ENCODE data around the gene FABP1. TPM values are rescaled to one million over a fixed set of nuclear protein-coding genes. Genes with fewer than 3 reads are reported as not detected.

FABP1 gene
- 100 to 1,000 TPM in 1 of 5 donors, 1 to 10 TPM in 1, not detected in 3; 8.6 to 347 TPM for total RNA-seq
- polyA plus RNA-seq: 1 to 10 TPM; 3.8 to 7.2 (median 4.4) TPM
- long read RNA-seq, donor 1, transcript FABP1-201 (4 exons, 555 nt): major isoform, 72 of 81 reads
- long read RNA-seq, donor 1, partial matches to known transcripts: 6 of 81 reads
- long read RNA-seq, donor 1, other reads (novel, unspliced or antisense): 0 of 81 reads
- long read RNA-seq, donor 2, transcript FABP1-201 (4 exons, 555 nt): major isoform, 41 of 43 reads
- long read RNA-seq, donor 2, partial matches to known transcripts: 0 of 43 reads
- long read RNA-seq, donor 2, other reads (novel, unspliced or antisense): 0 of 43 reads
- long read RNA-seq, donor 3, partial matches to known transcripts: 0 of 1 reads
- long read RNA-seq, donor 3, other reads (novel, unspliced or antisense): 0 of 1 reads
- long read RNA-seq, donor 4, transcript FABP1-201 (4 exons, 555 nt): major isoform, 9 of 9 reads
- long read RNA-seq, donor 4, partial matches to known transcripts: 0 of 9 reads
- long read RNA-seq, donor 4, other reads (novel, unspliced or antisense): 0 of 9 reads
- long read RNA-seq, donor 5, partial matches to known transcripts: 0 of 3 reads
- long read RNA-seq, donor 5, other reads (novel, unspliced or antisense): 0 of 3 reads
- long read RNA-seq, donor 6: 0 reads
- long read RNA-seq, donor 7, transcript FABP1-201 (4 exons, 555 nt): major isoform, 152 of 174 reads
- long read RNA-seq, donor 7, partial matches to known transcripts: 16 of 174 reads
- long read RNA-seq, donor 7, other reads (novel, unspliced or antisense): 0 of 174 reads
- long read RNA-seq, donor 8, partial matches to known transcripts: 0 of 3 reads
- long read RNA-seq, donor 8, other reads (novel, unspliced or antisense): 0 of 3 reads
- long read RNA-seq, donor 9, transcript FABP1-201 (4 exons, 555 nt): major isoform, 9 of 9 reads
- long read RNA-seq, donor 9, partial matches to known transcripts: 0 of 9 reads
- long read RNA-seq, donor 9, other reads (novel, unspliced or antisense): 0 of 9 reads
- long read RNA-seq, donor 10, transcript FABP1-203 (2 exons, 546 nt): minor isoform, 5 of 192 reads
- long read RNA-seq, donor 10, transcript FABP1-201 (4 exons, 555 nt): major isoform, 159 of 192 reads
- long read RNA-seq, donor 10, partial matches to known transcripts: 25 of 192 reads
- long read RNA-seq, donor 10, other reads (novel, unspliced or antisense): 0 of 192 reads

- WGBS, 5 donors: 61 to 70% (median 69%) methylated on average over 11 to 12 of the region's 12 CpGs
- Histone ChIP-seq H3K27ac (no peak within 1 kb of the TSS), H3K27me3 (peaks cover 0 to 14% (median 0%) of the 10 kb centered on the region in 3 donors), H3K4me1 (no peaks in the 10 kb centered on the region), H3K4me3 (no peak within 1 kb of the TSS), H3K36me3 (no peaks in the 10 kb centered on the region), H3K9me3 (no peaks in the 10 kb centered on the region)
- TF ChIP-seq POLR2A (IDR thresholded peaks at IDR 0.05) (no peak), CTCF (IDR thresholded peaks at IDR 0.05) (no peak), EP300 (IDR thresholded peaks at IDR 0.05) (no peak), POLR2AphosphoS5 (IDR thresholded peaks at IDR 0.05) (no peak)
- intact Hi-C loops (cut with DNase I; ENCODE audit: low total_unique reads): no loop called here
- DNase-seq: no peak
Measured at GRCh38 chr2:88127888-88128653, at the start of gene FABP1. FABP1 (minus strand) TSS chr2:88128062; CDS start chr2:88128017, 45 bp downstream.

- no peak overlapping the region for H3K27ac ChIP-seq
- TF ChIP-seq POLR2AphosphoS5 (IDR thresholded peaks at IDR 0.05) (no peak), EP300 (IDR thresholded peaks at IDR 0.05) (no peak), POLR2A (IDR thresholded peaks at IDR 0.05) (no peak), CTCF (IDR thresholded peaks at IDR 0.05) (no peak)
- no peak for DNase-seq
- peaks cover 0 to 17% (median 0%) of the 10 kb centered on the region in 4 donors for H3K4me1 ChIP-seq
- H3K36me3 ChIP-seq: peaks cover 0 to 37% (median 20%) of the 10 kb centered on the region in 4 donors
- H3K4me3 ChIP-seq: no peak overlapping the region
- H3K27me3 ChIP-seq: no peaks in the 10 kb centered on the region
- intact Hi-C loops (cut with DNase I; ENCODE audit: low total_unique reads): loop anchor here (5.0 kb wide), 1 partner anchor 120 kb away; the partner anchor contains the start of gene KRCC1
- H3K9me3 ChIP-seq: no peaks in the 10 kb centered on the region
- 82 to 99% (median 84%) methylated on average over 3 of the region's 3 CpGs for WGBS, 5 donors
Measured at GRCh38 chr2:88177556-88177955, 49.7 kb upstream of the FABP1 start.

GRCh38 chr2:88176352-88176984 lies 48.6 kb upstream of the FABP1 start:
- no peak overlapping the region for H3K4me3 ChIP-seq
- no peaks in the 10 kb centered on the region for H3K9me3 ChIP-seq
- 47 to 74% (median 65%) methylated on average over 3 of the region's 3 CpGs for WGBS, 5 donors
- peaks cover 0 to 19% (median 1%) of the 10 kb centered on the region in 4 donors for H3K4me1 ChIP-seq
- H3K36me3 ChIP-seq: peaks cover 0 to 29% (median 13%) of the 10 kb centered on the region in 4 donors
- intact Hi-C loops (cut with DNase I; ENCODE audit: low total_unique reads): loop anchor here (5.0 kb wide), 1 partner anchor 119 kb away; the partner anchor contains the start of gene KRCC1
- no peaks in the 10 kb centered on the region for H3K27me3 ChIP-seq
- DNase-seq: no peak
- TF ChIP-seq EP300 (IDR thresholded peaks at IDR 0.05) (no peak), POLR2A (IDR thresholded peaks at IDR 0.05) (no peak), POLR2AphosphoS5 (IDR thresholded peaks at IDR 0.05) (no peak), CTCF (IDR thresholded peaks at IDR 0.05) (no peak)
- no peak overlapping the region for H3K27ac ChIP-seq
